ENCODE measurements around the gene ARHGAP6.

- TF ChIP-seq CTCF (IDR thresholded peaks at IDR 0.05; ENCODE audit: extremely low read depth in 1 of 2, insufficient read depth in 1 of 2, low read depth in 1 of 2, low read length in 2 of 2) (no peak), MAX (IDR thresholded peaks at IDR 0.05; ENCODE audit: insufficient read depth, insufficient read length) (no peak)
These were observed 300.9 kb downstream of the ARHGAP6 start for GRCh38 chrX:11364835-11365234.
